DOHH2 (cell line): ENCODE measurements around the gene IER3.

Experiments used
- H3F3A ChIP-seq: fragments of 200-600 bp; sonication (generic), shearing (Covaris generic); 2 replicates; pipeline ENCODE4 v1.6.0; 2016; ENCODE audit warnings: antibody characterized with exemption, mild to moderate bottlenecking; ENCODE audit not compliant: control insufficient read depth, insufficient read depth
- H3K27ac ChIP-seq: fragments of 200-600 bp; sonication (generic); 2 replicates; pipeline ENCODE4 v1.5.1; 2014; ENCODE audit warnings: low read depth, mild to moderate bottlenecking, low read length, moderate library complexity
- H3K27me3 ChIP-seq: fragments of 200-600 bp; sonication (generic); 2 replicates; pipeline ENCODE4 v1.6.1; 2014; ENCODE audit warnings: mild to moderate bottlenecking, low read length, mixed read lengths; ENCODE audit not compliant: control insufficient read depth
- H3K36me3 ChIP-seq: fragments of 200-600 bp; sonication (generic); 2 replicates; pipeline ENCODE4 v1.6.1; 2014; ENCODE audit warnings: mild to moderate bottlenecking, low read length, moderate library complexity, mixed read lengths; ENCODE audit not compliant: control insufficient read depth
- H3K4me1 ChIP-seq: fragments of 200-600 bp; sonication (generic); 2 replicates; pipeline ENCODE4 v1.6.1; 2014; ENCODE audit warnings: mild to moderate bottlenecking, low read length, mixed read lengths; ENCODE audit not compliant: control insufficient read depth
- H3K4me2 ChIP-seq: fragments of 200-600 bp; sonication (generic); 2 replicates; pipeline ENCODE4 v1.6.0; 2014; ENCODE audit warnings: mild to moderate bottlenecking, low read length, moderate library complexity
- H3K4me3 ChIP-seq: fragments of 200-600 bp; sonication (generic); 2 replicates; pipeline ENCODE4 v1.5.1; 2014; ENCODE audit warnings: mild to moderate bottlenecking, low read length, mixed read lengths
- H3K79me2 ChIP-seq: fragments of 200-600 bp; sonication (generic); 2 replicates; pipeline ENCODE4 v1.6.1; 2014; ENCODE audit warnings: mild to moderate bottlenecking, low read length, mixed read lengths; ENCODE audit not compliant: control insufficient read depth
- H3K9me2 ChIP-seq: fragments of 200-600 bp; sonication (generic); replicated peaks from 2 replicates; pipeline ENCODE4 v1.6.1; 2014; ENCODE audit warnings: mild to moderate bottlenecking, low read length, mixed read lengths; ENCODE audit not compliant: control insufficient read depth
- H3K9me3 ChIP-seq: fragments of 200-600 bp; sonication (generic); 2 replicates; pipeline ENCODE4 v1.6.1; 2014; ENCODE audit warnings: antibody characterized with exemption, low read length, mixed read lengths; ENCODE audit not compliant: control insufficient read depth, insufficient read depth
- H4K20me1 ChIP-seq: fragments of 200-600 bp; sonication (generic); 2 replicates; pipeline ENCODE4 v1.6.0; 2014; ENCODE audit warnings: low read depth, mild to moderate bottlenecking, antibody characterized with exemption, low read length, moderate library complexity; ENCODE audit not compliant: control insufficient read depth, insufficient read depth
- CTCF ChIP-seq: fragments of 200-600 bp; sonication (generic); IDR thresholded peaks from one replicate; pipeline ENCODE4 v1.5.1; 2014; ENCODE audit warnings: antibody characterized with exemption, mild to moderate bottlenecking, low read depth, low read length; ENCODE audit not compliant: poor library complexity, severe bottlenecking
- EZH2phosphoT487 ChIP-seq: fragments of 200-600 bp; sonication (generic); IDR thresholded peaks from 2 replicates; pipeline ENCODE4 v1.6.1; 2017; ENCODE audit warnings: borderline replicate concordance, mild to moderate bottlenecking, antibody characterized with exemption, low read length, moderate library complexity, mixed read lengths

Gene IER3

GRCh38 chr6:30754631-30755030 is 10.3 kb upstream of the IER3 start:
- Histone ChIP-seq H3K27me3 (peaks cover 11% of the 10 kb centered on the region; the same call in 1 of the 2 replicates), H3K4me3 (no peak overlapping the region), H3K79me2 (no peaks in the 10 kb centered on the region), H3K27ac (no peak overlapping the region), H3F3A (no peaks in the 10 kb centered on the region), H3K9me3 (no peaks in the 10 kb centered on the region), H3K9me2 (no peaks in the 10 kb centered on the region), H3K4me1 (no peaks in the 10 kb centered on the region), H4K20me1 (no peaks in the 10 kb centered on the region), H3K4me2 (no peak overlapping the region), H3K36me3 (no peaks in the 10 kb centered on the region)
- TF ChIP-seq CTCF (no peak), EZH2phosphoT487 (no peak)

- H3K4me2 ChIP-seq = no peak overlapping the region
Observed at GRCh38 chr6:30752157-30752927, 8.0 kb upstream of the IER3 start.

GRCh38 chr6:30750379-30750668 is 6.0 kb upstream of the IER3 start:
- Histone ChIP-seq H3K27me3 (peaks cover 15% of the 10 kb centered on the region), H3K4me2 (no peak overlapping the region)
- TF ChIP-seq CTCF (no peak), EZH2phosphoT487 (no peak)

More at GRCh38 chr6:30752157-30752927, 8.0 kb upstream of the IER3 start:
- H3K4me1 ChIP-seq = no peaks in the 10 kb centered on the region
- H3K9me2 ChIP-seq = no peaks in the 10 kb centered on the region
- H3K27me3 ChIP-seq = peaks cover 14% of the 10 kb centered on the region
- no peak overlapping the region for H3K4me3 ChIP-seq
- H4K20me1 ChIP-seq = no peaks in the 10 kb centered on the region
- no peaks in the 10 kb centered on the region for H3F3A ChIP-seq
- H3K36me3 ChIP-seq = no peaks in the 10 kb centered on the region
- H3K79me2 ChIP-seq = no peaks in the 10 kb centered on the region
- TF ChIP-seq CTCF = no peak
- no peak for TF ChIP-seq EZH2phosphoT487
- no peaks in the 10 kb centered on the region for H3K9me3 ChIP-seq
- H3K27ac ChIP-seq = no peak overlapping the region

More at GRCh38 chr6:30750379-30750668, 6.0 kb upstream of the IER3 start:
- Histone ChIP-seq H3K9me3 (no peaks in the 10 kb centered on the region), H4K20me1 (no peaks in the 10 kb centered on the region), H3K4me1 (no peaks in the 10 kb centered on the region), H3K36me3 (no peaks in the 10 kb centered on the region), H3K4me3 (no peak overlapping the region), H3F3A (no peaks in the 10 kb centered on the region), H3K79me2 (no peaks in the 10 kb centered on the region), H3K9me2 (no peaks in the 10 kb centered on the region), H3K27ac (no peak overlapping the region)
